Right ventricle myocardium inferior (tissue), 1 donor: ENCODE measurements around the gene TAS1R1. TPM values are rescaled to one million over a fixed set of nuclear protein-coding genes. Genes with fewer than 3 reads are reported as not detected.

Experiments
- ATAC-seq: fragments of 200-7000 bp; cut with Tn5 transposase; one replicate; pipeline ENCODE4 v1.9.1; 2020; ENCODE audit warnings: mild to moderate bottlenecking, moderate library complexity
- DNase-seq: peaks from one replicate; pipeline ENCODE4 v3.0.0; 2021; ENCODE audit errors: missing footprints
- intact Hi-C: fragments of 100-400 bp; cut with DNase I; formaldehyde crosslinking; loops from one replicate; pipeline ENCODE4 v1.11.0; 2022
- total RNA-seq: library from RNA; stranded (reverse); fragmentation: NEBNext Ultra II Directional; extraction: Animal tissue kit (Norgen Biotek cat#: 25700); gene quantifications from one replicate; pipeline ENCODE4 v1.2.1, GENCODE V29; 2021
- donor health status: DM: no; HTN: yes; CAD: no; lungs with severe emphysema.

Gene TAS1R1
- total RNA-seq, 1 donor from 2014 or later, result not detected

GRCh38 chr1:6519491-6519934 lies 35.6 kb upstream of the TAS1R1 start:
- ATAC-seq, result peak; percentile 41

GRCh38 chr1:6519935-6520671 lies 35.0 kb upstream of the TAS1R1 start:
- DNase-seq (peak; percentile 71), ATAC-seq (peak; percentile 73)
- intact Hi-C loops, result no loop called here

More at GRCh38 chr1:6519491-6519934, 35.6 kb upstream of the TAS1R1 start:
- DNase-seq, result peak; percentile 69
- intact Hi-C loops, result no loop called here

- intact Hi-C loops, result no loop called here
- ATAC-seq, result no peak
These were observed 33.6 kb upstream of the TAS1R1 start for GRCh38 chr1:6521536-6521935.

GRCh38 chr1:6523566-6523965 lies 31.5 kb upstream of the TAS1R1 start:
- intact Hi-C loops, result loop anchor here (2.0 kb wide), 1 partner anchor 35 kb away; no protein-coding TSS in a partner anchor
- no peak for DNase-seq
- ATAC-seq, result peak; percentile 63

More at GRCh38 chr1:6521536-6521935, 33.6 kb upstream of the TAS1R1 start:
- DNase-seq, result peak; percentile 32

- no peak for ATAC-seq
- intact Hi-C loops, result no loop called here
- DNase-seq, result no peak
These were observed 28.8 kb upstream of the TAS1R1 start for GRCh38 chr1:6526316-6526715.

GRCh38 chr1:6528492-6528891 lies 26.6 kb upstream of the TAS1R1 start:
- intact Hi-C loops, result no loop called here
- DNase-seq (no peak), ATAC-seq (no peak)

GRCh38 chr1:6530504-6531160 lies 24.5 kb upstream of the TAS1R1 start:
- ATAC-seq (no peak), DNase-seq (no peak)
- intact Hi-C loops, result no loop called here

GRCh38 chr1:6531996-6532395 lies 23.1 kb upstream of the TAS1R1 start:
- ATAC-seq (no peak), DNase-seq (no peak)
- intact Hi-C loops, result no loop called here

GRCh38 chr1:6534248-6534822 lies 20.8 kb upstream of the TAS1R1 start:
- no peak for ATAC-seq
- intact Hi-C loops, result no loop called here
- no peak for DNase-seq

GRCh38 chr1:6535214-6535613 lies 19.9 kb upstream of the TAS1R1 start:
- intact Hi-C loops, result no loop called here
- DNase-seq (no peak), ATAC-seq (no peak)

- intact Hi-C loops, result no loop called here
- DNase-seq (no peak), ATAC-seq (no peak)
These were observed 18.8 kb upstream of the TAS1R1 start for GRCh38 chr1:6536291-6536690.

- DNase-seq (no peak), ATAC-seq (no peak)
- intact Hi-C loops, result no loop called here
These were observed 16.2 kb upstream of the TAS1R1 start for GRCh38 chr1:6538956-6539355.

GRCh38 chr1:6544831-6545230 lies 10.3 kb upstream of the TAS1R1 start:
- DNase-seq (no peak), ATAC-seq (no peak)
- intact Hi-C loops, result no loop called here

- ATAC-seq, result no peak
- intact Hi-C loops, result no loop called here
- no peak for DNase-seq
These were observed 9.6 kb upstream of the TAS1R1 start for GRCh38 chr1:6545276-6546112.

GRCh38 chr1:6546326-6546725 lies 8.8 kb upstream of the TAS1R1 start:
- intact Hi-C loops, result no loop called here
- no peak for DNase-seq
- peak; percentile 46 for ATAC-seq

- intact Hi-C loops, result no loop called here
- ATAC-seq (no peak), DNase-seq (no peak)
These were observed 7.8 kb upstream of the TAS1R1 start for GRCh38 chr1:6547301-6547700.

- intact Hi-C loops, result loop anchor here (1.0 to 5.0 kb wide), 2 partner anchors 47 to 73 kb away; no protein-coding TSS in a partner anchor
- DNase-seq (peak; percentile 98), ATAC-seq (peak; percentile 95)
These were observed 838 bp upstream of the TAS1R1 start, which contains the start of gene NOL9 for GRCh38 chr1:6554031-6554906. NOL9 (minus strand) TSS chr1:6554513; CDS start chr1:6554502, 11 bp downstream.

GRCh38 chr1:6557597-6557996 lies 2.5 kb downstream of the TAS1R1 start:
- no peak for DNase-seq
- intact Hi-C loops, result no loop called here
- no peak for ATAC-seq
